K562 (cell line): ENCODE results near the gene CROCC2. TPM values are rescaled to one million over a fixed set of nuclear protein-coding genes. Genes with fewer than 3 reads are reported as not detected.

Source experiments
- ATAC-seq: fragments of 200-7000 bp; cut with Tn5 transposase; 3 replicates; pipeline ENCODE4 v1.9.1; 2020; ENCODE audit warnings: moderate library complexity
- BruUV-seq: library from RNA; stranded (reverse); fragments of 400-500 nt; replicated peaks from 2 replicates; lab custom pipeline; 2021; lab: Mats Ljungman, UMichigan
- CTCF ChIA-PET: fragments of 300-600 bp; formaldehyde crosslinking; extraction: SDS; loops from one replicate; lab custom pipeline; 2021; ENCODE audit warnings: low intra/inter-chr PET ratio; lab: Yijun Ruan, JAX
- POLR2A ChIA-PET: fragments of 300-600, 350-650 bp; sonication (Branson Sonifier 250); formaldehyde crosslinking; extraction: SDS; loops from one replicate; lab custom pipeline; 2021; ENCODE audit warnings: antibody characterized with exemption, inconsistent platforms; lab: Yijun Ruan, JAX
- DNase-seq, 4 experiments: peaks; one replicate each; pipeline versions ENCODE4 v3.0.0 to v3.0.0-alpha.2; 2011 to 2018; ENCODE audit warnings: low spot score in 3 of 4, mixed read lengths in 3 of 4; ENCODE audit errors: extremely low read depth in 1 of 4
- FAIRE-seq: peaks from 2 replicates; lab custom pipeline; 2011; peaks lifted over from hg19 to GRCh38; lab: Jason Lieb, UNC
- H2AFZ ChIP-seq: 2 replicates; pipeline ENCODE4 v1.6.0; 2011; ENCODE audit warnings: low read depth, low read length, control low read depth, inconsistent platforms
- H3K27ac ChIP-seq: fragments of 200-600 bp; 3 replicates; pipeline ENCODE4 v1.8.0; 2011; ENCODE audit warnings: low read depth, mild to moderate bottlenecking, control low read depth, inconsistent platforms, low read length, moderate library complexity, mixed read lengths; ENCODE audit errors: extremely low read depth
- H3K27me3 ChIP-seq, 2 experiments: fragments of 300-600 bp in 1 of 2; 2 replicates in 1 of 2; 3 replicates in 1 of 2; pipeline versions ENCODE4 v1.6.0 to v1.8.0; 2011; ENCODE audit warnings: inconsistent platforms in 2 of 2, low read length in 2 of 2, mild to moderate bottlenecking in 1 of 2, mixed read lengths in 1 of 2, moderate library complexity in 1 of 2; ENCODE audit not compliant: control insufficient read depth in 2 of 2, insufficient read depth in 2 of 2
- H3K36me3 ChIP-seq: fragments of 300-600 bp; 3 replicates; pipeline ENCODE4 v1.8.0; 2011; ENCODE audit warnings: mild to moderate bottlenecking, low read length, inconsistent platforms; ENCODE audit not compliant: control insufficient read depth, insufficient read depth
- H3K4me1 ChIP-seq, 2 experiments: fragments of 200-600 bp in 1 of 2; replicated peaks in 1 of 2; 2 replicates in 1 of 2; 3 replicates in 1 of 2; pipeline versions ENCODE4 v1.5.1 to v1.8.0; 2011; ENCODE audit warnings: inconsistent platforms in 2 of 2, low read length in 2 of 2, mild to moderate bottlenecking in 1 of 2, mixed read lengths in 1 of 2, moderate library complexity in 1 of 2; ENCODE audit not compliant: control insufficient read depth in 2 of 2, insufficient read depth in 2 of 2
- H3K4me2 ChIP-seq: 2 replicates; pipeline ENCODE4 v1.6.1; 2011; ENCODE audit warnings: low read length, control low read depth, inconsistent platforms, mixed read lengths; ENCODE audit not compliant: insufficient read depth
- H3K4me3 ChIP-seq: fragments of 200-600 bp; sonication (generic), shearing (Covaris generic); 2 replicates; pipeline ENCODE4 v1.5.1; 2016; ENCODE audit warnings: control low read depth, inconsistent platforms
- H3K79me2 ChIP-seq: fragments of 200-600 bp; 3 replicates; pipeline ENCODE4 v1.8.0; 2011; ENCODE audit warnings: low read length, inconsistent platforms; ENCODE audit not compliant: control insufficient read depth, insufficient read depth
- H3K9ac ChIP-seq, 2 experiments: 2 replicates each; pipeline versions ENCODE4 v1.6.0 to v1.6.1; 2011; ENCODE audit warnings: low read depth in 2 of 2, low read length in 2 of 2, control low read depth in 1 of 2, inconsistent platforms in 1 of 2, mild to moderate bottlenecking in 1 of 2, mixed read lengths in 1 of 2; ENCODE audit not compliant: insufficient read depth in 1 of 2
- H3K9me1 ChIP-seq: one replicate; pipeline ENCODE4 v1.6.0; 2011; ENCODE audit warnings: inconsistent platforms, mild to moderate bottlenecking, low read length, moderate library complexity; ENCODE audit not compliant: control insufficient read depth, insufficient read depth
- H3K9me3 ChIP-seq: replicated peaks from 2 replicates; pipeline ENCODE4 v1.5.1; 2011; ENCODE audit warnings: low read depth, low read length, inconsistent platforms; ENCODE audit not compliant: control insufficient read depth, insufficient read depth
- H4K20me1 ChIP-seq: replicated peaks from 2 replicates; pipeline ENCODE4 v1.6.1; 2011; ENCODE audit warnings: low read length, inconsistent platforms, mixed read lengths; ENCODE audit not compliant: control insufficient read depth, insufficient read depth
- KHSRP ChIP-seq: fragments of 450-650 bp; IDR thresholded peaks from 2 replicates; pipeline ENCODE4 v1.6.1; 2017
- RAD21 ChIP-seq, 2 experiments: fragments of 250-450 bp in 1 of 2; fragments of 450-650 bp in 1 of 2; sonication (Bioruptor Pico) in 1 of 2; formaldehyde crosslinking in 1 of 2; IDR thresholded peaks in 1 of 2; conservative IDR thresholded peaks in 1 of 2; 2 replicates each; pipeline versions ENCODE4 v1.4.0 to v1.8.0; 2020 to 2022; ENCODE audit warnings: mild to moderate bottlenecking in 2 of 2, moderate library complexity in 1 of 2
- WGBS: fragments of 100-300 bp; shearing (Covaris generic); methylation state at CpG from one replicate; pipeline ENCODE4 v1.1.6; 2016; ENCODE audit warnings: low coverage, mixed read lengths; ENCODE audit not compliant: insufficient coverage; ENCODE audit errors: missing lambda C conversion rate; 5-methylcytosine and 5-hydroxymethylcytosine counted together
- in situ Hi-C: fragments of 300-500 bp; cut with MboI; formaldehyde crosslinking; loops from 4 replicates; pipeline ENCODE4 v1.15.0; 2018; ENCODE audit warnings: inconsistent platforms, mixed read lengths
- intact Hi-C: fragments of 100-400 bp; cut with micrococcal nuclease; formaldehyde crosslinking; loops from 2 replicates; pipeline ENCODE4 v1.14.2; 2022
- polyA plus RNA-seq, 8 experiments: library from polyadenylated mRNA; depleted of rRNA in 4 of 8; stranded (reverse) in 5 of 8; unstranded in 3 of 8; fragments of >200 nt; fragmentation: Nextera tagmentation in 2 of 8; fragmentation: Illumina TruSeq in 1 of 8; extraction: Ambion mirVana in 2 of 8; extraction: Trizol in 1 of 8; gene quantifications; 2 replicates each; pipeline versions ENCODE4 v1.2.1 to v1.2.3, GENCODE V29; 2011 to 2014; ENCODE audit warnings: inconsistent platforms in 1 of 8, missing spikeins in 1 of 8
- total RNA-seq, 7 experiments: library from RNA; depleted of rRNA in 6 of 7; stranded (reverse); fragments of >200 nt in 6 of 7; fragmentation: Illumina TruSeq in 2 of 7; extraction: Trizol in 2 of 7; gene quantifications; 2 replicates each; pipeline versions ENCODE4 v1.2.1 to v1.2.3, GENCODE V29; 2011 to 2021; ENCODE audit warnings: low replicate concordance in 1 of 7
- TF ChIP-seq, protein P1 (sequence below), 3 experiments: IDR thresholded peaks in 2 of 3; conservative IDR thresholded peaks in 1 of 3; 2 replicates each; pipeline ENCODE4 v1.5.1; 2011 to 2012; ENCODE audit warnings: low read length in 3 of 3, mild to moderate bottlenecking in 3 of 3, control low read depth in 2 of 3, improper control_type of control experiment in 1 of 3, inconsistent platforms in 1 of 3, low read depth in 1 of 3, mixed read lengths in 1 of 3, moderate library complexity in 1 of 3; ENCODE audit not compliant: insufficient read depth in 2 of 3
- TF ChIP-seq, protein P2 (sequence below): sonication (generic); formaldehyde crosslinking; IDR thresholded peaks from 2 replicates; pipeline ENCODE4 v1.8.1; 2022; ENCODE audit warnings: missing genetic modification reagents

The CROCC2 gene
- total and polyA plus RNA-seq, 9 of the 15 experiments (the other 6 are each of a cell fraction or from before 2014, with no cell fraction given): not detected

DNA sequence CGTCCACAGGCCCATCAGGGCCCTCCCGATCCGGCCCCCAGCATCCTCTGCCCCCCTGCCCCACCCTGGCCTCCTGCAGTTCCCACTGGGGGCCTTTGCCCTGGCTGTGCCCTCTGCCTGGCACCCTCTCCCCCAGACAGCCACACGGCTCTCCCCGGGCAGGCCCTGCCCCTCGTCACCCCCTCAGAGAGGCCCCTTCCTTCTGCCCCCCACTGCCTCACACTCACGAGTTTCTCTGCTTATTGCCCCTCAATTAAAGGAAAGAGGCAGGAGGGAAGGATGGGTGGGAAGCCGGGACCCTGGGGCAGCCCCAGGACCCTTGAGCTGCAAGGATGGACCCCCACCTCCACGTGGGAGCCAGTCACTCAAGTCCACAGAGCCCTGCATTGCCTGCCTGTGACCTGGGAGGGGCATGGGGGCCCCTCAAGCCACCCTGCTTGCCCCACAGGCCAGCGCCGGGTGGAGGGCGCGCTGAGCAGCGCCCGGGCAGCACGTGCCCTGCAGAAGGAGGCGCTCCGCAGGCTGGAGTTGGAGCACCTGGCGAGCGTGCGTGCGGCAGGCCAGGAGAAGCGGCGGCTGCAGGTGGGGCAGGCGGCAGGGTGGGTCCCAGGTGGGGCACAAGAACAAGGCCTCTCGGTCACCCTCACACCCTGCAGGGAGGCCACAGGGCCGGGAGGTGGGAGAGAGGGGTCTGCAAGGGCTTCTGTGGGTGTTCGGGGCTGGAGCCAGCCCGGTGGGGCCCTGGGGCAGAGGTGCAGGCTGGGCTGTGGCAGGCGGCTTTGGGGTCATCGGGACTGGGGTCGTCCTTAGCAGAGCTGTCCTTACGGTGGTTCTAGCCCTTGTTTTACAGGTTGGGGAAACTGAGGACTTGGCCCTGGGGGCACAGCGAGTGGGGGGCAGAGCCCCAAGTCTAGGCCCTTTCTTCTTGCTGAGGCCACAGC is 61.8 kb downstream of the CROCC2 start (continued):
- no peak for TF ChIP-seq KHSRP

DNA sequence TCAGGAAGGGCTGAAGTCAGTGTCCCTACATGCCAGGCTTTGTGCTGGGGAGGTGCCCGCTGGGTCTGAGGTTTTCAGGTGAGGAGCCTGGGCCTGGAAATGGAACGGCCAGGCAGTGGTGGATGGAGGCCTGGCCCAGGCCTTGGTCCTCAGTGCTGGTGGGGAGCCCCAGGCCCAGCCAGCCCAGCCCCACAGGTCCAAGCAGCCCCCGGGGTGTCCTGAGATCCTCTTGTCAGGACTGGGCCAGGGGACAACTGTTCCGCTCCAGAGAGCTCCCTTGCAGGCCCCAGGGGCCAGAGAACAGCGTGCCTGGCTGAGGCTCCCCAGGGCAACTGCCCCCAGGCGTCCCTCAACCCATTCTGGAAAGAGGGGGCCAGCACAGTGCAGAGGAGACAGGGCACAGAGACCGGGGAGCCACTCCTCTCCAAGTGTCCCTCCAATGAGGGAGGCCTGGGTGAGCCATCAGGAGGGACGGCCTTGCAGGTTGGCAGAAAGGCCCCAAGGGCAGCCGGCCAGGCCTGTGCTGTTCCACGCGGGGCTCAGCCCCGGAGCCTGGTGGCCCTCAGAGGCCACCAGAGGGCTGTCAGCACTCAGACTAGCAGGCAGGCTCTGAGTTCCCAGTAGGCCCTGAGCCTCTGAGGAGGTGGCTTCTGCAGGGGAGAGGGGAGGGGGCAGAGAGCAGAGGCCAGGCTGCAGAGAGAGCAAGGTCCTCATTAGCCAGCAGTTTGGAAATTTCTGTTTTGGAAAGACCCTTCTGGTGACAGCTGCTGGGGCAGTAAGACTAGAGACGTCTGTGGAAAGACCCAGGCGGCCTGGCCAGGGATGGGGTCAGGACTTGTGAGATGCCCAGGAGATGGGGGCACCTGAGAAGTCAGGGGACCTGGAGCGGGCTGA is 62.8 kb downstream of the CROCC2 start:
- ATAC-seq (peak; percentile 83), DNase-seq (peak in 2 of 4 experiments; percentile 4 to 18)
- in situ Hi-C loops: no loop called here

More for the DNA sequence above, 62.8 kb downstream of the CROCC2 start:
- H3K4me2 ChIP-seq: no peak overlapping the region
- no peak overlapping the region for H2AFZ ChIP-seq
- TF ChIP-seq, protein P1, sequence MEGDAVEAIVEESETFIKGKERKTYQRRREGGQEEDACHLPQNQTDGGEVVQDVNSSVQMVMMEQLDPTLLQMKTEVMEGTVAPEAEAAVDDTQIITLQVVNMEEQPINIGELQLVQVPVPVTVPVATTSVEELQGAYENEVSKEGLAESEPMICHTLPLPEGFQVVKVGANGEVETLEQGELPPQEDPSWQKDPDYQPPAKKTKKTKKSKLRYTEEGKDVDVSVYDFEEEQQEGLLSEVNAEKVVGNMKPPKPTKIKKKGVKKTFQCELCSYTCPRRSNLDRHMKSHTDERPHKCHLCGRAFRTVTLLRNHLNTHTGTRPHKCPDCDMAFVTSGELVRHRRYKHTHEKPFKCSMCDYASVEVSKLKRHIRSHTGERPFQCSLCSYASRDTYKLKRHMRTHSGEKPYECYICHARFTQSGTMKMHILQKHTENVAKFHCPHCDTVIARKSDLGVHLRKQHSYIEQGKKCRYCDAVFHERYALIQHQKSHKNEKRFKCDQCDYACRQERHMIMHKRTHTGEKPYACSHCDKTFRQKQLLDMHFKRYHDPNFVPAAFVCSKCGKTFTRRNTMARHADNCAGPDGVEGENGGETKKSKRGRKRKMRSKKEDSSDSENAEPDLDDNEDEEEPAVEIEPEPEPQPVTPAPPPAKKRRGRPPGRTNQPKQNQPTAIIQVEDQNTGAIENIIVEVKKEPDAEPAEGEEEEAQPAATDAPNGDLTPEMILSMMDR (IDR thresholded peaks at IDR 0.05 in 2 of 3, conservative IDR thresholded peaks at IDR 0.05 in 1 of 3; ENCODE audit: insufficient read depth in 2 of 3, low read depth in 1 of 3, low read length in 3 of 3): peak in 1 of 3 experiments; percentile 24; a peak in 2 of 6 replicates
- TF ChIP-seq, protein P2, sequence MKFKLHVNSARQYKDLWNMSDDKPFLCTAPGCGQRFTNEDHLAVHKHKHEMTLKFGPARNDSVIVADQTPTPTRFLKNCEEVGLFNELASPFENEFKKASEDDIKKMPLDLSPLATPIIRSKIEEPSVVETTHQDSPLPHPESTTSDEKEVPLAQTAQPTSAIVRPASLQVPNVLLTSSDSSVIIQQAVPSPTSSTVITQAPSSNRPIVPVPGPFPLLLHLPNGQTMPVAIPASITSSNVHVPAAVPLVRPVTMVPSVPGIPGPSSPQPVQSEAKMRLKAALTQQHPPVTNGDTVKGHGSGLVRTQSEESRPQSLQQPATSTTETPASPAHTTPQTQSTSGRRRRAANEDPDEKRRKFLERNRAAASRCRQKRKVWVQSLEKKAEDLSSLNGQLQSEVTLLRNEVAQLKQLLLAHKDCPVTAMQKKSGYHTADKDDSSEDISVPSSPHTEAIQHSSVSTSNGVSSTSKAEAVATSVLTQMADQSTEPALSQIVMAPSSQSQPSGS (CRISPR knock-in tag): no peak
- 0 out of 4 replicates have a peak, but pooled peaks of 1 of the 2 experiments have one; percentile 19 for TF ChIP-seq RAD21 (CRISPR knock-in tag; conservative IDR thresholded peaks at IDR 0.05 in 1 of 2, IDR thresholded peaks at IDR 0.05 in 1 of 2)
- H3K4me1 ChIP-seq: peaks cover 0 to 9% of the 10 kb centered on the region in 2 experiments; a peak in 1 of 5 replicates
- intact Hi-C loops: no loop called here
- CTCF ChIA-PET: no interaction called here
- H3K79me2 ChIP-seq: no peaks in the 10 kb centered on the region
- no peaks in the 10 kb centered on the region for H4K20me1 ChIP-seq
- H3K9ac ChIP-seq: no peak overlapping the region
- WGBS: 8% methylated on average over 6 of the region's 15 CpGs
- POLR2A ChIA-PET: no interaction called here
- H3K9me3 ChIP-seq: no peaks in the 10 kb centered on the region
- BruUV-seq: no TSS peak
- no peak overlapping the region for H3K27ac ChIP-seq
- no peaks in the 10 kb centered on the region for H3K9me1 ChIP-seq
- H3K36me3 ChIP-seq: no peaks in the 10 kb centered on the region
- FAIRE-seq: no peak
- no peak overlapping the region for H3K4me3 ChIP-seq
- peaks cover 3 to 36% of the 10 kb centered on the region in 2 experiments; a peak in 3 of 5 replicates for H3K27me3 ChIP-seq
